WERI-Rb-1 (cell line): Measurements from ENCODE around the gene WDFY3.

Experiments
- DNase-seq: peaks from one replicate; pipeline ENCODE4 v3.0.0-alpha.2; 2020
- H3K27ac ChIP-seq: fragments of 250-450 bp; sonication (Bioruptor Pico); 2 replicates; pipeline ENCODE4 v1.5.1; 2020; ENCODE audit warnings: mild to moderate bottlenecking, moderate library complexity
- H3K27me3 ChIP-seq: fragments of 250-450 bp; sonication (Bioruptor Pico); 2 replicates; pipeline ENCODE4 v1.5.1; 2021; ENCODE audit warnings: mild to moderate bottlenecking, low read depth, moderate library complexity; ENCODE audit not compliant: insufficient read depth, severe bottlenecking
- H3K36me3 ChIP-seq: fragments of 250-450 bp; sonication (Bioruptor Pico); 2 replicates; pipeline ENCODE4 v1.5.1; 2020; ENCODE audit warnings: mild to moderate bottlenecking, moderate library complexity
- H3K4me3 ChIP-seq: 2 replicates; pipeline ENCODE4 v1.5.1; 2011; ENCODE audit warnings: low read depth, mild to moderate bottlenecking, control low read depth, low read length
- H3K9me3 ChIP-seq: fragments of 250-450 bp; sonication (Bioruptor Pico); 2 replicates; pipeline ENCODE4 v1.5.1; 2021; ENCODE audit warnings: mild to moderate bottlenecking, moderate library complexity; ENCODE audit not compliant: severe bottlenecking
- CTCF ChIP-seq: IDR thresholded peaks from 2 replicates; pipeline ENCODE4 v1.5.1; 2011; ENCODE audit warnings: low read depth, mild to moderate bottlenecking, control low read depth, inconsistent platforms, low read length

Gene WDFY3

DNA sequence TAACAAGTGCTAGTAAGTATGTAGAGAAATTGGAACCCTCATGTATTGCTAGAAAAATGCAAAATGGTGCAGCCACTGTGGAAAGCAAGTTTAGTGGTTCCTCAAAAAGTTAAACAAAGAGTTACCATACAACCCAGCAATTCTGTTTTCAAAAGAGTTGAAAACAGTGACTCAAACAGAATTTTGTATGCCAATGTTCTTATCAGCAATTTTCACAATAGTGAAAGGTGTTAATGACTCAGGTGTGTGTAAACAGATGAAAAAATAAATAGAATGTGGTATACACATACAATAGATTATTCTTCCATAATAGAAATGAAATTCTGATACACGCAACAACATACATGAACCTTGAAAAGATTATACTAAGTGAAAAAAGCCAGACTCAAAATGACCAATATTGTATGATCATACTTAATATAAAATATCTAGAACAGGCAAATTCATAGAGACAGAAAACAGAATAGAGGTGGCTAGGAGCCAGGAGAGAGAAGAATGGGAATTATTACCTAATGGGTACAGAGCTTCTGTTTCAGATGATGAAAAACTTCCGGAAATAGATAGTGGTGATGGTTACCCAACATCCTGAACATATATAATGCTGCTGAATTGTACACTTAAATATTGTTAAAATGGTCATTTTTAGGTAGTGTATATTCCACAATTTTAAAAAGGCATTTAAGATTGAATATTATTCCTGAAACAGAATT is 51.6 kb downstream of the WDFY3 start:
- Histone ChIP-seq H3K27me3 (no peaks in the 10 kb centered on the region), H3K9me3 (no peaks in the 10 kb centered on the region), H3K27ac (no peak overlapping the region), H3K36me3 (peaks cover 5% of the 10 kb centered on the region), H3K4me3 (no peak overlapping the region)
- no peak for DNase-seq
- no peak for TF ChIP-seq CTCF

DNA sequence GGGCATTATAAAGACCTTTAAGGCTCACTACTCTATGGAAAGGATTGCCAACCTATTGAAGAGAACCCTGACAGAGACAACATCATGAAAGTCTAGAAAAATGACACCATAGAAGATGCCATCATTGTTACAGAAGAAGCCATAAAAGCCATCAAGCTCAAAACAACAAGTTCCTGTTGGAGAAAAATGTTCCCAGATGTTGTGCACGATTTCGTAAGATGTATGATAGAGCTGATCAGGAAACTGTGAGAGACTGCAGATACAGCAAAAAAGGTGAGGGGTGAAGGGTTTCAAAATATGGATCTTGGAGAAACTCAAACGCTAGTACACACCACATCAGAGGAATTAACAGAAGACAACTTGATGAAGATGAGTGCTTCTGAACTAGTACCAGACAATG is 53.3 kb downstream of the WDFY3 start:
- Histone ChIP-seq H3K9me3 (no peaks in the 10 kb centered on the region), H3K27ac (no peak overlapping the region), H3K4me3 (no peak overlapping the region), H3K27me3 (no peaks in the 10 kb centered on the region), H3K36me3 (peaks cover 5% of the 10 kb centered on the region; the same call in 1 of the 2 replicates)
- no peak for DNase-seq
- TF ChIP-seq CTCF: no peak

- DNase-seq: no peak
- Histone ChIP-seq H3K27ac (no peak overlapping the region), H3K4me3 (no peak overlapping the region), H3K36me3 (peaks cover 5% of the 10 kb centered on the region; the same call in 1 of the 2 replicates), H3K9me3 (no peaks in the 10 kb centered on the region), H3K27me3 (no peaks in the 10 kb centered on the region)
- no peak for TF ChIP-seq CTCF
Observed at GRCh38 chr4:84912741-84913140, 53.7 kb downstream of the WDFY3 start.

DNA sequence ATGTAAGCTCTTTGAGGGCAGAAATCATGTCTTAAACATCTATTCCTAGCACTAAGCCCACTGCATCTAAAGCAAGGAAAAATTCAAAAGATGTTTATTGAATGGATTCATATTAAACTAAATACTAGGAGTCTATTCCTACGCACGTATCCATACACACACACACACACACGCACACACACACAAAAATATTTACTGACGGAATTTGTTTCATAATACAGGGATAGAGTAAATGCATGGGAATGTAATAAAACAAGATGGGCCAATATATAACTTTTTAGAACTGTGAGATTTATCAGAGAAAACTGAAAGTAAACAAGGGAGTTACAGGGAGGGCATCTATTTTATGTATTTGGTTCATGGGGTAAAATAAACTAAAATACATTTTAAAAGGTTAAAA is 57.6 kb downstream of the WDFY3 start:
- Histone ChIP-seq H3K9me3 (no peaks in the 10 kb centered on the region), H3K27ac (no peak overlapping the region), H3K4me3 (no peak overlapping the region), H3K36me3 (peaks cover 2% of the 10 kb centered on the region; the same call in 1 of the 2 replicates), H3K27me3 (no peaks in the 10 kb centered on the region)
- no peak for TF ChIP-seq CTCF
- no peak for DNase-seq

- Histone ChIP-seq H3K27me3 (no peaks in the 10 kb centered on the region), H3K9me3 (no peaks in the 10 kb centered on the region), H3K4me3 (no peak overlapping the region), H3K36me3 (no peaks in the 10 kb centered on the region), H3K27ac (no peak overlapping the region)
- DNase-seq: no peak
- TF ChIP-seq CTCF: no peak
Observed at GRCh38 chr4:84907145-84907544, 59.3 kb downstream of the WDFY3 start.

- DNase-seq: no peak
- H3K27ac ChIP-seq: no peak overlapping the region
- no peaks in the 10 kb centered on the region for H3K9me3 ChIP-seq
- no peaks in the 10 kb centered on the region for H3K27me3 ChIP-seq
- H3K4me3 ChIP-seq: no peak overlapping the region
- H3K36me3 ChIP-seq: no peaks in the 10 kb centered on the region
- TF ChIP-seq CTCF: no peak
Observed at GRCh38 chr4:84905646-84906045, 60.8 kb downstream of the WDFY3 start.
